Measurements from ENCODE around the gene PPCS.

Gene PPCS

DNA sequence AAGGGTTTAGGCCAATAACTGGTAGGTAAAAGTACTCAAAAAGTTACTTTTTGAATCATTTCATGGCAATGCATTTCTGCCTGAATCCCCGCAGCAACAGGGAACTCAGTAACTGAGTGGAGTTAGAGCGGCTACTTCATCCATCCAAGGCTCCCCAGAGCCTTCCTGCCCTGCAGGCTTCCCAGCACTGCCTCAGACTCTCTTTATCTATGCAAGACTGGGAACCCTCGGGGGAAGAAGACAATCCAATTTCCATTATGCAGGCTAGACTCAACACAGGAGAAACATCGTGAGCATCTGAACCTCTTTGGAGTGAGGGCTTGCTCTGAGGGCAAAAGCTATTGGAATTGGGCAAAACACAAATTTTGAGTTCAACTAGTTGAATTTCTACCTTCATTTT is 23.6 kb upstream of the PPCS start:
- Histone ChIP-seq H3K4me3 (ENCODE audit: low read depth in 1 of 2, low read length in 2 of 2) (no peak overlapping the region), H3K4me1 (ENCODE audit: insufficient read depth, low read length) (no peaks in the 10 kb centered on the region), H3K9me3 (ENCODE audit: insufficient read depth, low read length, severe bottlenecking) (no peaks in the 10 kb centered on the region), H2AFZ (ENCODE audit: low read depth, low read length) (no peak overlapping the region), H3K79me2 (ENCODE audit: insufficient read depth, low read length) (no peaks in the 10 kb centered on the region), H3K4me2 (ENCODE audit: insufficient read depth, low read length) (no peak overlapping the region), H3K9ac (ENCODE audit: low read depth, low read length) (no peak overlapping the region), H3K27ac (ENCODE audit: low read length) (no peak overlapping the region), H3K27me3 (ENCODE audit: insufficient read depth, low read length, poor library complexity) (no peaks in the 10 kb centered on the region), H3K36me3 (ENCODE audit: insufficient read depth, low read length) (no peaks in the 10 kb centered on the region), H4K20me1 (ENCODE audit: insufficient read depth, low read length) (no peaks in the 10 kb centered on the region)
- ATAC-seq (ENCODE audit: insufficient read depth, low read depth) (no peak), DNase-seq (no peak)
- TF ChIP-seq EZH2 (IDR thresholded peaks at IDR 0.05; ENCODE audit: borderline replicate concordance, low read depth, low read length, severe bottlenecking): no peak
- TF ChIP-seq, protein P1, sequence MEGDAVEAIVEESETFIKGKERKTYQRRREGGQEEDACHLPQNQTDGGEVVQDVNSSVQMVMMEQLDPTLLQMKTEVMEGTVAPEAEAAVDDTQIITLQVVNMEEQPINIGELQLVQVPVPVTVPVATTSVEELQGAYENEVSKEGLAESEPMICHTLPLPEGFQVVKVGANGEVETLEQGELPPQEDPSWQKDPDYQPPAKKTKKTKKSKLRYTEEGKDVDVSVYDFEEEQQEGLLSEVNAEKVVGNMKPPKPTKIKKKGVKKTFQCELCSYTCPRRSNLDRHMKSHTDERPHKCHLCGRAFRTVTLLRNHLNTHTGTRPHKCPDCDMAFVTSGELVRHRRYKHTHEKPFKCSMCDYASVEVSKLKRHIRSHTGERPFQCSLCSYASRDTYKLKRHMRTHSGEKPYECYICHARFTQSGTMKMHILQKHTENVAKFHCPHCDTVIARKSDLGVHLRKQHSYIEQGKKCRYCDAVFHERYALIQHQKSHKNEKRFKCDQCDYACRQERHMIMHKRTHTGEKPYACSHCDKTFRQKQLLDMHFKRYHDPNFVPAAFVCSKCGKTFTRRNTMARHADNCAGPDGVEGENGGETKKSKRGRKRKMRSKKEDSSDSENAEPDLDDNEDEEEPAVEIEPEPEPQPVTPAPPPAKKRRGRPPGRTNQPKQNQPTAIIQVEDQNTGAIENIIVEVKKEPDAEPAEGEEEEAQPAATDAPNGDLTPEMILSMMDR (IDR thresholded peaks at IDR 0.05; ENCODE audit: borderline replicate concordance, extremely low read depth, low read length, poor library complexity, severe bottlenecking): no peak

DNA sequence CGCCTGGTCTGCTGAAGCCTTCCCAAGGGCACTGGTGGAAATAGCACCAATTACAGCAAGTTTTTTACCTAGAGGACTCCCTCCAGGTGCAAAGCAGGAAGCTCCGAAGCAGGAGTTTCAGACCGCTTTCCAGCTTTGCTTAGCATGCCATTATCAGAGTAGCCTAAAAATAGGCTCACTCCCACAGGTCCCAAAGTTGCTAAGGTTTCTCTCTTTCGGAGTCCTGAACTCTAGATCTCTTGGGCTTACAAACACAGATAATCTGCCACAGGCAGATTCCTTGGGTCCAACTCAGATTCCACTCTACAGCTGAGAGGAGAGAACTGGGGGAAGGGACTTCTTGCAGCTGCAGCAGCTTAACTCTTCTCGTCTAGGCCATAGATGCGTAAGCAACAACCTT is 23.0 kb upstream of the PPCS start:
- no peak overlapping the region for H3K4me3 ChIP-seq (ENCODE audit: low read depth in 1 of 2, low read length in 2 of 2)
- DNase-seq (no peak), ATAC-seq (ENCODE audit: insufficient read depth, low read depth) (no peak)
- H3K36me3 ChIP-seq (ENCODE audit: insufficient read depth, low read length): no peaks in the 10 kb centered on the region
- no peak overlapping the region for H3K27ac ChIP-seq (ENCODE audit: low read length)
- H3K27me3 ChIP-seq (ENCODE audit: insufficient read depth, low read length, poor library complexity): no peaks in the 10 kb centered on the region
- H3K4me2 ChIP-seq (ENCODE audit: insufficient read depth, low read length): no peak overlapping the region
- TF ChIP-seq, protein P1 (IDR thresholded peaks at IDR 0.05; ENCODE audit: borderline replicate concordance, extremely low read depth, low read length, poor library complexity, severe bottlenecking): no peak
- TF ChIP-seq EZH2 (IDR thresholded peaks at IDR 0.05; ENCODE audit: borderline replicate concordance, low read depth, low read length, severe bottlenecking): no peak
- H4K20me1 ChIP-seq (ENCODE audit: insufficient read depth, low read length): no peaks in the 10 kb centered on the region
- H3K79me2 ChIP-seq (ENCODE audit: insufficient read depth, low read length): no peaks in the 10 kb centered on the region
- H2AFZ ChIP-seq (ENCODE audit: low read depth, low read length): no peak overlapping the region
- no peak overlapping the region for H3K9ac ChIP-seq (ENCODE audit: low read depth, low read length)
- no peaks in the 10 kb centered on the region for H3K4me1 ChIP-seq (ENCODE audit: insufficient read depth, low read length)
- no peaks in the 10 kb centered on the region for H3K9me3 ChIP-seq (ENCODE audit: insufficient read depth, low read length, severe bottlenecking)

DNA sequence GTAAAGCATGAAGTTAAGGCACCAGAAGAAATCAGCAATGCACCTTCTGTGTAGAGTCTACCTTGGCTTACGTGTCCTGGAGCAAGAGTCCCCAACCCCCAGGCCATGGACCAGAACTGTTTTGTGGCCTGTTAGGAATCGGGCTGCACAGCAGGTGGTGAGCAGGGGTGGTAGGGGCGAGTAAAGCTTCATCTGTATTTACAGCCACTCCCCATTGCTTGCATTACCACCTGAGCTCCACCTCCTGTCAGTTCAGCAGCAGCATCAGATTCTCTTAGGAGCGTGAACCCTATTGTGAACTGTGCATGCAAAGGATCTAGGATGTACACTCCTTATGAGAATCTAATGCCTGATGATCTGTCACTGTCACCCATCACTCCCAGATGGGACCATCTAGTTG is 22.0 kb upstream of the PPCS start:
- Histone ChIP-seq H3K4me2 (ENCODE audit: insufficient read depth, low read length) (no peak overlapping the region), H3K9ac (ENCODE audit: low read depth, low read length) (no peak overlapping the region), H3K9me3 (ENCODE audit: insufficient read depth, low read length, severe bottlenecking) (no peaks in the 10 kb centered on the region), H3K36me3 (ENCODE audit: insufficient read depth, low read length) (no peaks in the 10 kb centered on the region), H4K20me1 (ENCODE audit: insufficient read depth, low read length) (no peaks in the 10 kb centered on the region), H3K79me2 (ENCODE audit: insufficient read depth, low read length) (no peaks in the 10 kb centered on the region), H2AFZ (ENCODE audit: low read depth, low read length) (no peak overlapping the region), H3K27ac (ENCODE audit: low read length) (no peak overlapping the region), H3K4me1 (ENCODE audit: insufficient read depth, low read length) (no peaks in the 10 kb centered on the region), H3K4me3 (ENCODE audit: low read depth in 1 of 2, low read length in 2 of 2) (no peak overlapping the region), H3K27me3 (ENCODE audit: insufficient read depth, low read length, poor library complexity) (no peaks in the 10 kb centered on the region)
- ATAC-seq (ENCODE audit: insufficient read depth, low read depth) (no peak), DNase-seq (no peak)
- TF ChIP-seq EZH2 (IDR thresholded peaks at IDR 0.05; ENCODE audit: borderline replicate concordance, low read depth, low read length, severe bottlenecking): no peak
- TF ChIP-seq, protein P1 (IDR thresholded peaks at IDR 0.05; ENCODE audit: borderline replicate concordance, extremely low read depth, low read length, poor library complexity, severe bottlenecking): no peak

DNA sequence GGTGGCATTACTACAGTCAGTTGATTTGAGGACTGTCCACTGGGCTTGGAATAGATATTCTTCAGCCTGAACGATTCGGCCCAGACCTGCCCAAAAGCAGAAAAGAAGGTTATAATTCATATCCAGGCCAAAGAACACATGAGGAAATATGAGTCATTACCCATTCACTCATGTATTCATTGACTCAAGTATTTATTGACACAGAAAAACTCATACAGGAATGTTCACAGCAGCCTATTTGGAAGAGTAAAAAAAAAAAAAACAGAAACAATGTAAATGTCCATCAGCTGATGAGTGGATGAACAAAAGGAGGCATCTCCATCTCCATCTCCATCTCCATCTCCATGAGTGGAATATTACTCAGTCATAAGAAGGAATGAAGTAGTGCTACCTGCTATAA is 16.4 kb upstream of the PPCS start:
- H3K27me3 ChIP-seq (ENCODE audit: insufficient read depth, low read length, poor library complexity): no peaks in the 10 kb centered on the region
- H4K20me1 ChIP-seq (ENCODE audit: insufficient read depth, low read length): no peaks in the 10 kb centered on the region
- ATAC-seq (ENCODE audit: insufficient read depth, low read depth) (no peak), DNase-seq (no peak)
- no peaks in the 10 kb centered on the region for H3K79me2 ChIP-seq (ENCODE audit: insufficient read depth, low read length)
- no peaks in the 10 kb centered on the region for H3K4me1 ChIP-seq (ENCODE audit: insufficient read depth, low read length)
- TF ChIP-seq, protein P1 (IDR thresholded peaks at IDR 0.05; ENCODE audit: borderline replicate concordance, extremely low read depth, low read length, poor library complexity, severe bottlenecking): no peak
- TF ChIP-seq EZH2 (IDR thresholded peaks at IDR 0.05; ENCODE audit: borderline replicate concordance, low read depth, low read length, severe bottlenecking): no peak
- H3K36me3 ChIP-seq (ENCODE audit: insufficient read depth, low read length): no peaks in the 10 kb centered on the region
- no peak overlapping the region for H2AFZ ChIP-seq (ENCODE audit: low read depth, low read length)
- H3K4me3 ChIP-seq (ENCODE audit: low read depth in 1 of 2, low read length in 2 of 2): no peak overlapping the region
- H3K4me2 ChIP-seq (ENCODE audit: insufficient read depth, low read length): no peak overlapping the region
- no peak overlapping the region for H3K27ac ChIP-seq (ENCODE audit: low read length)
- no peak overlapping the region for H3K9ac ChIP-seq (ENCODE audit: low read depth, low read length)
- no peaks in the 10 kb centered on the region for H3K9me3 ChIP-seq (ENCODE audit: insufficient read depth, low read length, severe bottlenecking)

Measured in DND-41 (cell line).